ENCODE results near the gene DAAM1.

DNA sequence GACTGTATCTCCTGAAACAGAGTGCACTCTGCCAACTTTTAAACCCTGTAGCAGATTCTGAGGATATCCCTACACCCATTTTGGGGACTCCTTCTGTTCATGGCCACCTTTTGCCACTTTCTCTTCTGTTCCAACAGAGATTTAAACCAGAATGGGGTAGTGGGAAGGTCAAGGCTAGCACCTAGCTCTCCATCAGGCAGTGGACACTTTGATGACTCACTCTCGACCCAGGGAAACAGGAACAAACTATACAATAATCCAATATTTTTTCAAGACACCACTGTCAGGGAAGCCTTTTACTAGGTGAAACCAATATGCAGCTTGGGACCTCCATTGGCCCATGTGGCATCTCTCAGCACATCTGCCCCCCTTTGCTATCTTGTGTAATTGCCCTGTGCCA lies 103.6 kb downstream of the DAAM1 start:
- no peak for TF ChIP-seq POLR2A (IDR thresholded peaks at IDR 0.05)
- TF ChIP-seq, protein P1, sequence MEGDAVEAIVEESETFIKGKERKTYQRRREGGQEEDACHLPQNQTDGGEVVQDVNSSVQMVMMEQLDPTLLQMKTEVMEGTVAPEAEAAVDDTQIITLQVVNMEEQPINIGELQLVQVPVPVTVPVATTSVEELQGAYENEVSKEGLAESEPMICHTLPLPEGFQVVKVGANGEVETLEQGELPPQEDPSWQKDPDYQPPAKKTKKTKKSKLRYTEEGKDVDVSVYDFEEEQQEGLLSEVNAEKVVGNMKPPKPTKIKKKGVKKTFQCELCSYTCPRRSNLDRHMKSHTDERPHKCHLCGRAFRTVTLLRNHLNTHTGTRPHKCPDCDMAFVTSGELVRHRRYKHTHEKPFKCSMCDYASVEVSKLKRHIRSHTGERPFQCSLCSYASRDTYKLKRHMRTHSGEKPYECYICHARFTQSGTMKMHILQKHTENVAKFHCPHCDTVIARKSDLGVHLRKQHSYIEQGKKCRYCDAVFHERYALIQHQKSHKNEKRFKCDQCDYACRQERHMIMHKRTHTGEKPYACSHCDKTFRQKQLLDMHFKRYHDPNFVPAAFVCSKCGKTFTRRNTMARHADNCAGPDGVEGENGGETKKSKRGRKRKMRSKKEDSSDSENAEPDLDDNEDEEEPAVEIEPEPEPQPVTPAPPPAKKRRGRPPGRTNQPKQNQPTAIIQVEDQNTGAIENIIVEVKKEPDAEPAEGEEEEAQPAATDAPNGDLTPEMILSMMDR (IDR thresholded peaks at IDR 0.05): no peak
- TF ChIP-seq EP300 (IDR thresholded peaks at IDR 0.05): no peak
